HG03039 (cell line): ENCODE results near the gene MED25.
A peak's percentile ranks its signal among the peaks of the same experiment; 100 is the strongest.

ENCODE experiments used
- ATAC-seq: cut with Tn5 transposase; IDR thresholded peaks from one replicate; pipeline ENCODE4 v1.9.1; 2021; ENCODE audit warnings: mild to moderate bottlenecking, moderate library complexity; ENCODE audit not compliant: unreplicated experiment

Gene MED25

DNA sequence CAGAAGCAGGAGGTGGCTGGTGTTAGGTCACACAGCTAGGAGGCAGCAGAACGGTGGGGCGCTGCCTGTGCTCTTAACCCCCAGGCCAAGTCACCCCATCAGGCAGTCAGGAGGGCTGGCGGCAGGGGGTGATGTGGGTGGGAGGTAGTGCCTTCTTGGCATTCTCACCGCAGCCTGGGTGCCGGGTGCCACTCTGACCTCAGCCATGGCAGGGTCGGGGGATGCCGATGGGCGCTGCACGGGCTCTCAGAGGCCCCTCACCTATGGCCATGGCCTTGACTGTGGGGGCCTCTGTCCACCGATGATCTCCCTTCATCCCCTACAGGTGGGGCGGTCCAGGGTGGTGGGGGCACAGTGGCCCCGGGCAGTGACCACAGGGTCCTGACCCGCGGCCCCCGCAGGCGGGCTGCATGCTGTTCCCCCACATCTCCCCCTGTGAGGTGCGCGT, 38.5 kb downstream of the MED25 start:
- ATAC-seq: no peak

GRCh38 chr19:49857061-49857837, 39.2 kb downstream of the MED25 start:
- no peak for ATAC-seq

DNA sequence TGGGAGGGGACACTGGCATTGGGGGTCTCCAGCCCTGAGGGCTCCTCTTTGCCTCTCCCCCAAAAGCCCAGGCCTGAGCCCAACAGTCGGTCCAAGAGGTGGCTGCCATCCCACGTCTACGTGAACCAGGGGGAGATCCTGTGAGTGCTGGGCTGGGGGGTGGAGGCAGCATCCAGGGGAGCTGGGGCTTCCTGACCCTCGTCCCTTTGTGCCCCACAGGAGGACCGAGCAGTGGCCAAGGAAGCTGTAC, 39.7 kb downstream of the MED25 start:
- ATAC-seq: no peak

GRCh38 chr19:49858088-49858985, 40.2 kb downstream of the MED25 start:
- ATAC-seq: no peak

- no peak for ATAC-seq
Measured at GRCh38 chr19:49859682-49860335, 41.7 kb downstream of the MED25 start.

DNA sequence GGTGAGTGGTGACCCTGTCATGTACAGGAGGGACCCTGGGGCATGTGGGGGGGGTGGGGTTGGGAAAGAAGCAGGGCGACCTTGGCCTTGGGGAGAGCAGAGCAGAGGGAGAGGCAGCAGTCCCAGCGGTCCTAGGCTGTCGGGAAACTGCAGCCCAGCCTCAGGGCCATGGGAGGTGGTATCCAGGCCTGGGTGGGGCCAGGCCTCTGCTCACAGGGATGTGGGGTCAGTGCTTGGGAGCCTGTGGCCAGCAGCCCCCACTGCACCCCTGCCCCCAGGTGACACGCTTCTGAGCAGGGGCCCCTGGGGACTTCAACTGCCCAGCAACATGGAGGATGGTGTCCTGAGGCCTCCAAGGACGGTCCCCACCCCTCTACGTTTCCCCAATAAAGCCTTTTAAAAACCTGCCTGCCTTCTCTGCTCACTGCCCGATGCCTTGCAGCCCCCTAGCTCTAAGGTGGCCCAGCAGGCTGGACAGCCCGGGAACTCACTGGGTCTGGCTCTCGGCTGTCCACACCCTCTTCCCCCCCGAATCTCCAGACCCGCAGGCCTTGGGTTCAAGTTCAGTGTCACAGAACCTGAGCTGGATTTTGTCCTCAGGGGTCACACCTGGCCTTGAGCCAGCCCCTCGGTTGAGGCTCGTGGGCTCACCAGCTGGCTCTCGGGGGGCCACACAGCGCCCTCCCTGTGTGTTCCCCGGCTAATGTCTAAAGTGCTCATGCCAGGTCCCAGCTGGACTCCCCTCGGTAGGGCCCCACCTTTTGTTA, 42.4 kb downstream of the MED25 start:
- no peak for ATAC-seq

- ATAC-seq: no peak
Measured at GRCh38 chr19:49861107-49861506, 43.0 kb downstream of the MED25 start.

DNA sequence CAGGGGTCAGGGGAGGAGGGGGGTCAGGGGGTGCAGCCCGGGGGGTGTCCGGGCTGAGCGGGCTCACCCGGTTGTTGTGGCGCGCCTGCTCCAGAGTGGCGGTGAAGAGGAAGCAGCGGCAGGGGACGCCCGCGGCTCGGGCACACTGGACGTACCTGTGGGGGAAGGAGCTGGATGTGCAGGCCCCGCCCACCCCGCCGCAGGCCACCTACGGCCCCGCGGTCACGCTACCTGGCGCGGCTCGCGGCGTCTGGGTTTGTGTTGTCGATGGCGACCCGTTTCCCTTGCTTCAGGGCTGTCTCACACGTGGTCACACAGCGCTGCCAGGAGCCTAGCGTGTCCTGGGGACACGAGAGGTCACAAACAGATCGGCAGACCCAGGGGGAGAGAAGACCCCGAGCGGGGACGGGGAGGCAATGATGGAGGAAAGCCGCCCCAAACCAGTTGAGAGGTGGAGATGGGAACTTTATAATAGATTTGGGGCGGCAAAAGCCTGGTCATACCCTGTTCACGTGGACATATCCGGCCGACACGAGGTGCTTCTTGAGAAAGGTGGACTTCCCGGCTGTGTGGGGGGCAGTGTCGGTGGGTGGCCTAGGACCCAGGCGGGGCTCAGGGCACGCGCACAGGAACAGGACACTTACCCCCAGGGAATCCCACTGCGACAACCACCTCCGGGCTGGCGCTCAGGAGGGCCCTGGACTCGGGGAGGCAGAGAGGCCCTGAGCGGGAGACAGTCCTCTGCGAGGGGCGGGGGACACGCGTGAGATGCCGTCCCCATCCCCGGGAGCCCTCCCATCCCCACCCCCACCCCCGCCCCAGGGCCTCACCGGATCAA, 43.7 kb downstream of the MED25 start:
- ATAC-seq: no peak

GRCh38 chr19:49862391-49863253, 44.5 kb downstream of the MED25 start:
- ATAC-seq: no peak

DNA sequence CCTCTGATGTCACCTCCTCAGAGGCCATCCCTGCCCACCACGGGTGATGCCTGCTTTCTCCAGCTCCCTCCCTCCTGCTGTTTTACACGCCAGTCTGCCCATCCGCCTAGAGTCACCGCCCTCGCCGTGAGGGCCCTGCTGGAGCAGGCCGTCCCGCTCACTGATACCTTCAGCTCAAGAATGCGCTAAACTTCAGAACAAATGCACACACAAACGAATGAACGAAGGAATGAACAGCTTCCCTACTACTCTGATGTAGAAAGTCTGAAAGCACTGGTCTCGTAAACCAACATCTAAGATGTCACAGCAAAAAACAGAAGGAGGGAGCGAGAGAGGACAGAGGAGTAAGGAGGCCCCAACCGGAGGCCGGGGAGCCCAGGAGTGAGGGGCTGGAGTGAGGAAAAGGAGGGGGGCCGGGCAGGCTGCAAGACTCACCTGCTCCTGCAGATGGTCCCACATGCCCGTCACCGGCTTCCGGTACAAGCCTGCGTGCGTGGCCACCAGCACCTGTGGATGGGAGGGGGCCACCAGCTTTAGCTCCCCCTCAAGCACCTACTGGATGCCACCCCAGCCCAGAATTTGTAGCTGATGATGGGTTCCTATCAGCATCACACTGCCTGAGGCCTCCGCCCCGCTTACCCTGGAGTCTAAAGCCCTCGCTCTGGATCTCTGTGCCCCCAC, 45.3 kb downstream of the MED25 start:
- no peak for ATAC-seq

GRCh38 chr19:49863935-49864320, 45.8 kb downstream of the MED25 start:
- ATAC-seq: no peak

DNA sequence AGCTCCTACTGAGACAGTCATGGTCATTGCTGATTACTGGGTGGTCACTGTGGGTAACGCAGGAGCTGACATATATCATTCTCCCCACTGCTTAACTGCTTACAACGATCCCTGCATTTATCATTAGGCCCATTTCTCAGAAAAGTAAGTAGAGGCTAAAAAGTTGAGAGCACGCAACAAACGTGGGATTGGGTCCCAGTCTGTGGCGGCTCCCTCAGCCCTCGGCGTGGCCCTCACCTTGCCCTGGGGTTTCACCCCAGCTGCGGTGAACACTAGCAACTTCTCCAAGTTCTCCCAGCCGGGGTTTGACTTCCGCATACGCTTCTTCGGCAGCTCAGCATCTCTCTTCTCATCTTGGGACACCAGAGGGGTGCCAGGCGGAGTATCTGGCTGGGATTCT, 46.8 kb downstream of the MED25 start:
- ATAC-seq: no peak

- peak; percentile 35 for ATAC-seq
Measured at GRCh38 chr19:49866933-49867782, 49.1 kb downstream of the MED25 start, which contains the start of gene PNKP. PNKP (minus strand) TSS chr19:49867576; CDS start chr19:49867204, 372 bp downstream.

DNA sequence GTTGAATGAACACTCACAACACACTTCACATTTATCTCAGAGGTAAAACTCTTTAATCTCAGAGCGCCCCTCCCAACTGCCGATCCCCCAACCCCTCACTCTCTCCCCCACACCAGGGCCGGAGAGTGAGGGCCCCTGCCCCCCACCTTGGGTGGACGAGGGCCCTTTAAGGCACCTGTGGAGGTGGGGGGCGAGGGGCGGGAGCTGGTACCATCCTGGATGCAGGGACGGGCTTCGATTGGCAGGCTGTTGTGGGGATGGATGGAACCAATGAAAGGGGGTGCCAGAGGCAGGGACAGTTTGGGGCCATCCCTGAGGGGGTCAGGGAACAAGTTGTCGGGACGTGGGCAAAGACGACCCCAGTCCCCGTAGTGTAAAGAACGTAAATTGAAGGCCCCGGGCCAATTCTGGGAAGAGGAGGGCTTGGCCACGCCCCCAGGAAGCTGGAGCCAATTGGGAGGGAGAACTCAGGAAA, 51.0 kb downstream of the MED25 start:
- peak; percentile 1 for ATAC-seq

DNA sequence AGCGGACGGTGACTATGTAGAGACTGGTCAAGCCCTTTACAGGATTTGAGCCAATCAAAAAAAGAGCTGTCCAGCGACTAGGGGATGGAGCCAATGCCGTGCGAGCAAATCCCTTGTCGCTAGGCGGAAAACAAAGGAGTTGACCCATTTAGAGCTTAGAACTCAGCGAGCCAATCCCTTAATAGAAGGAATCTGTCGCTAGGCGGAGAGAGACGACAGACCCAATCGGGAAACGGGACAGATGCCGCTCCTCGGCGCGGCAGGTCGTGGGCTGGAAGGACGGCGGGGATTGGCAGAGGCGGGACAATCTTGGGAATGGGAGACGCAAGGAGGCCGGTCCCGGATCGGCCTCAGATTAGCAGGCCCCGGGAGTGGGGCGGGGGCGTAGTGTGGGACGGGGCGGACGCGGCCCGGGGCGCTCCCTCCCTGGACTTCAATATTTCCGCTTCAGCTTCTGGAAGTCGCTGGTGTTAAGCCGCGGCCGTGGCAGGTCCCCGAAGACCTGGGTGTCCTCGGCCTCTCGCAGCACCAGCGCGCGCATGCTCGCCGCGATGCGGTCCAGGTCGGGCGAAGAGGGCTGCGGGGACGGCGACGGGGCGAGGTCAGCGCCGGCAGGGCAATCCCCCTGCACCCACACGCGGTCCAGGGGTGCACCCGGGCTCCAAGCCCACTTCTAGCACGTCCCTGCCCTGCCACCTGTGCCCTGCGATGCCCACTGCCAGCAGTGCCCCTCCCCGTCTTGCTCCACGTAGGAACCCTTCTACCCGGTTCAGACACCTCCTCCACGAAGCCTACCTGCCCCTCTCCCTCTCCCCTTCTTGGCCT, 51.6 kb downstream of the MED25 start:
- peak; percentile 55 for ATAC-seq

- no peak for ATAC-seq
Measured at GRCh38 chr19:49870309-49870901, 52.3 kb downstream of the MED25 start.
